HepG2 (cell line): ENCODE measurements around the gene ZNF132.

Experiments used
- RFX1 ChIP-seq: fragments of 450-650 bp; IDR thresholded peaks from 2 replicates; pipeline ENCODE4 v1.6.1; 2017
- SMARCC2 ChIP-seq: fragments of 450-650 bp; IDR thresholded peaks from 2 replicates; pipeline ENCODE4 v1.6.1; 2017; ENCODE audit warnings: antibody characterized with exemption, mild to moderate bottlenecking
- ZNF160 ChIP-seq: sonication (generic); formaldehyde crosslinking; IDR thresholded peaks from 2 replicates; pipeline ENCODE4 v1.8.0; 2022; ENCODE audit warnings: mild to moderate bottlenecking, inconsistent platforms, missing genetic modification reagents
- ZNF362 ChIP-seq: sonication (generic); formaldehyde crosslinking; IDR thresholded peaks from 2 replicates; pipeline ENCODE4 v1.4.0; 2020; ENCODE audit warnings: missing genetic modification reagents, mild to moderate bottlenecking, borderline replicate concordance
- TF ChIP-seq, protein P1 (sequence below): sonication (generic); formaldehyde crosslinking; IDR thresholded peaks from 2 replicates; pipeline ENCODE4 v1.8.1; 2023; ENCODE audit warnings: mild to moderate bottlenecking, missing genetic modification reagents
- TF ChIP-seq, protein P2 (sequence below): sonication (generic); formaldehyde crosslinking; IDR thresholded peaks from 2 replicates; pipeline ENCODE4 v1.4.0; 2020; ENCODE audit warnings: missing genetic modification reagents, borderline replicate concordance

GRCh38 chr19:58439576-58440554 is at the start of gene ZNF132:
- no peak for TF ChIP-seq ZNF160 (CRISPR knock-in tag)
- TF ChIP-seq, protein P1, sequence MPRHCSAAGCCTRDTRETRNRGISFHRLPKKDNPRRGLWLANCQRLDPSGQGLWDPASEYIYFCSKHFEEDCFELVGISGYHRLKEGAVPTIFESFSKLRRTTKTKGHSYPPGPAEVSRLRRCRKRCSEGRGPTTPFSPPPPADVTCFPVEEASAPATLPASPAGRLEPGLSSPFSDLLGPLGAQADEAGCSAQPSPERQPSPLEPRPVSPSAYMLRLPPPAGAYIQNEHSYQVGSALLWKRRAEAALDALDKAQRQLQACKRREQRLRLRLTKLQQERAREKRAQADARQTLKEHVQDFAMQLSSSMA (CRISPR knock-in tag): no peak
- TF ChIP-seq, protein P2, sequence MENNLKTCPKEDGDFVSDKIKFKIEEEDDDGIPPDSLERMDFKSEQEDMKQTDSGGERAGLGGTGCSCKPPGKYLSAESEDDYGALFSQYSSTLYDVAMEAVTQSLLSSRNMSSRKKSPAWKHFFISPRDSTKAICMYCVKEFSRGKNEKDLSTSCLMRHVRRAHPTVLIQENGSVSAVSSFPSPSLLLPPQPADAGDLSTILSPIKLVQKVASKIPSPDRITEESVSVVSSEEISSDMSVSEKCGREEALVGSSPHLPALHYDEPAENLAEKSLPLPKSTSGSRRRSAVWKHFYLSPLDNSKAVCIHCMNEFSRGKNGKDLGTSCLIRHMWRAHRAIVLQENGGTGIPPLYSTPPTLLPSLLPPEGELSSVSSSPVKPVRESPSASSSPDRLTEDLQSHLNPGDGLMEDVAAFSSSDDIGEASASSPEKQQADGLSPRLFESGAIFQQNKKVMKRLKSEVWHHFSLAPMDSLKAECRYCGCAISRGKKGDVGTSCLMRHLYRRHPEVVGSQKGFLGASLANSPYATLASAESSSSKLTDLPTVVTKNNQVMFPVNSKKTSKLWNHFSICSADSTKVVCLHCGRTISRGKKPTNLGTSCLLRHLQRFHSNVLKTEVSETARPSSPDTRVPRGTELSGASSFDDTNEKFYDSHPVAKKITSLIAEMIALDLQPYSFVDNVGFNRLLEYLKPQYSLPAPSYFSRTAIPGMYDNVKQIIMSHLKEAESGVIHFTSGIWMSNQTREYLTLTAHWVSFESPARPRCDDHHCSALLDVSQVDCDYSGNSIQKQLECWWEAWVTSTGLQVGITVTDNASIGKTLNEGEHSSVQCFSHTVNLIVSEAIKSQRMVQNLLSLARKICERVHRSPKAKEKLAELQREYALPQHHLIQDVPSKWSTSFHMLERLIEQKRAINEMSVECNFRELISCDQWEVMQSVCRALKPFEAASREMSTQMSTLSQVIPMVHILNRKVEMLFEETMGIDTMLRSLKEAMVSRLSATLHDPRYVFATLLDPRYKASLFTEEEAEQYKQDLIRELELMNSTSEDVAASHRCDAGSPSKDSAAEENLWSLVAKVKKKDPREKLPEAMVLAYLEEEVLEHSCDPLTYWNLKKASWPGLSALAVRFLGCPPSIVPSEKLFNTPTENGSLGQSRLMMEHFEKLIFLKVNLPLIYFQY (CRISPR knock-in tag): no peak
- TF ChIP-seq ZNF362 (CRISPR knock-in tag): no peak
- TF ChIP-seq RFX1: no peak
- TF ChIP-seq SMARCC2: no peak
